Measurements from ENCODE around the gene NUP62. TPM values are rescaled to one million over a fixed set of nuclear protein-coding genes. Genes with fewer than 3 reads are reported as not detected.

NUP62 gene
- total RNA-seq, 4 donors from 2014 or later = 25.8 to 29.2 (median 27.6) TPM

- TF ChIP-seq CTCF (IDR thresholded peaks at IDR 0.05; ENCODE audit: low read depth) = no peak
Measured at GRCh38 chr19:49933643-49934042, 4.3 kb upstream of the NUP62 start.

- TF ChIP-seq CTCF (IDR thresholded peaks at IDR 0.05; ENCODE audit: low read depth) = no peak
Measured at GRCh38 chr19:49932731-49933131, 3.4 kb upstream of the NUP62 start.

- no peak for TF ChIP-seq CTCF (IDR thresholded peaks at IDR 0.05; ENCODE audit: low read depth)
Measured at GRCh38 chr19:49932041-49932451, 2.7 kb upstream of the NUP62 start.

- no peak for TF ChIP-seq CTCF (IDR thresholded peaks at IDR 0.05; ENCODE audit: low read depth)
Measured at GRCh38 chr19:49931293-49932040, 2.2 kb upstream of the NUP62 start.

GRCh38 chr19:49930483-49931011 is 1.2 kb upstream of the NUP62 start:
- no peak for TF ChIP-seq CTCF (IDR thresholded peaks at IDR 0.05; ENCODE audit: low read depth)

GRCh38 chr19:49929611-49930482 is 543 bp upstream of the NUP62 start:
- TF ChIP-seq CTCF (IDR thresholded peaks at IDR 0.05; ENCODE audit: low read depth) = no peak

Data from subcutaneous adipose tissue (tissue), 4 donors.